GM18511 (cell line): ENCODE data around the gene BANF2.

ENCODE experiments used
- ATAC-seq: cut with Tn5 transposase; IDR thresholded peaks from one replicate; pipeline ENCODE4 v1.9.1; 2021; ENCODE audit warnings: mild to moderate bottlenecking, moderate library complexity; ENCODE audit not compliant: unreplicated experiment

BANF2 gene

GRCh38 chr20:17732907-17733521, 33.2 kb downstream of the BANF2 start:
- no peak for ATAC-seq

GRCh38 chr20:17733767-17734304, 34.1 kb downstream of the BANF2 start:
- ATAC-seq: no peak

- no peak for ATAC-seq
Measured at GRCh38 chr20:17734374-17734773, 34.6 kb downstream of the BANF2 start.

- ATAC-seq: no peak
Measured at GRCh38 chr20:17735206-17735804, 35.5 kb downstream of the BANF2 start.

GRCh38 chr20:17735959-17736621, 36.3 kb downstream of the BANF2 start:
- ATAC-seq: no peak

GRCh38 chr20:17738154-17738553, 38.4 kb downstream of the BANF2 start:
- ATAC-seq: no peak

GRCh38 chr20:17741220-17741619, 41.5 kb downstream of the BANF2 start:
- no peak for ATAC-seq

- ATAC-seq: no peak
Measured at GRCh38 chr20:17742731-17743130, 43.0 kb downstream of the BANF2 start.

GRCh38 chr20:17743677-17744076, 43.9 kb downstream of the BANF2 start:
- ATAC-seq: no peak

- no peak for ATAC-seq
Measured at GRCh38 chr20:17747431-17747846, 47.7 kb downstream of the BANF2 start.

- ATAC-seq: no peak
Measured at GRCh38 chr20:17748279-17748678, 48.5 kb downstream of the BANF2 start.

GRCh38 chr20:17749626-17749977, 49.8 kb downstream of the BANF2 start:
- no peak for ATAC-seq

- no peak for ATAC-seq
Measured at GRCh38 chr20:17749978-17750721, 50.4 kb downstream of the BANF2 start.

- no peak for ATAC-seq
Measured at GRCh38 chr20:17750722-17751045, 50.9 kb downstream of the BANF2 start.

- no peak for ATAC-seq
Measured at GRCh38 chr20:17751640-17752039, 51.9 kb downstream of the BANF2 start.

GRCh38 chr20:17752459-17752858, 52.7 kb downstream of the BANF2 start:
- ATAC-seq: no peak

GRCh38 chr20:17753516-17753915, 53.8 kb downstream of the BANF2 start:
- ATAC-seq: no peak

GRCh38 chr20:17756529-17756928, 56.8 kb downstream of the BANF2 start:
- ATAC-seq: no peak

- no peak for ATAC-seq
Measured at GRCh38 chr20:17757496-17757895, 57.7 kb downstream of the BANF2 start.

GRCh38 chr20:17758010-17758409, 58.2 kb downstream of the BANF2 start:
- no peak for ATAC-seq

GRCh38 chr20:17758512-17758911, 58.7 kb downstream of the BANF2 start:
- ATAC-seq: no peak

GRCh38 chr20:17759449-17759848, 59.7 kb downstream of the BANF2 start:
- no peak for ATAC-seq
